RPMI8226 (cell line): ENCODE results near the gene GTF2H1.

ENCODE experiments used
- DNase-seq: peaks from one replicate; pipeline ENCODE4 v3.0.0-alpha.2; 2015

Gene GTF2H1

GRCh38 chr11:18321969-18322711 is at the start of gene GTF2H1, which contains the start of gene HPS5:
Gene GTF2H1 (plus strand): TSS chr11:18322567. CDS start chr11:18333075, 10,508 bp downstream.
Gene HPS5 (minus strand): TSS chr11:18322140. CDS start chr11:18317858, 4,282 bp downstream.
- peak; percentile 96 for DNase-seq

DNA sequence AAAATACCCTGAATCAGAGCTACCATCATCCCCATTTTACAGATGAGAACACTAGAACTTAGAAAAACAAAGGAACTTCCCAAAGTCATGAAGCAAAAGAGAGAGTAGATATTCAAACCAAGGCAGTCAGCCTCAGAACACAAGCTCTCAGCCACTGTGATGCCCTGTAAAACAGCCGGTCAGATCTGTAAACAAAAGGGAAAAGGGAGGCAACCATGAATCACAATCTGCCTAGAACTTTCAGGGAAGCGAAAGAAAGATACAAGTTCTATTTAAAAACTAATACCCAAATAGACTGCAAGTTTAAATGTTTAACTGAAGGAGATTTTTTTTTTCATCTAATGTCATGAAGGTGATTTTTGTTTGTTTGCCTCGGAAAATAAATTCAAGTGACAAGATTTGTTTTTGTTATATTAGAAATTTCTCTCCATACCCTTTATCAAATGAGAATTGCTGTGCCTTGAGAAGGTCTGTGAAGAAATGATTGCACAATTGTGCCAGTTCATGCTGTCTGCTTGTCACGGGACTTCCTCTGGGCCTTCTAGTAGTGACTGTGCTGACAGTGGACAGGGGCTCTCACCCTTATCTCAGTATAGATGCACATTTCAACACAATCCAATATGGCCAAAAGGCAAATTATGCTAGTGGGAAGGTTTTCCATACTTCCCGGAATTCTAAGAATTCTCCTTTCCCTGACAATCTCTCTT is 44.6 kb upstream of the GTF2H1 start:
- DNase-seq, result no peak

DNA sequence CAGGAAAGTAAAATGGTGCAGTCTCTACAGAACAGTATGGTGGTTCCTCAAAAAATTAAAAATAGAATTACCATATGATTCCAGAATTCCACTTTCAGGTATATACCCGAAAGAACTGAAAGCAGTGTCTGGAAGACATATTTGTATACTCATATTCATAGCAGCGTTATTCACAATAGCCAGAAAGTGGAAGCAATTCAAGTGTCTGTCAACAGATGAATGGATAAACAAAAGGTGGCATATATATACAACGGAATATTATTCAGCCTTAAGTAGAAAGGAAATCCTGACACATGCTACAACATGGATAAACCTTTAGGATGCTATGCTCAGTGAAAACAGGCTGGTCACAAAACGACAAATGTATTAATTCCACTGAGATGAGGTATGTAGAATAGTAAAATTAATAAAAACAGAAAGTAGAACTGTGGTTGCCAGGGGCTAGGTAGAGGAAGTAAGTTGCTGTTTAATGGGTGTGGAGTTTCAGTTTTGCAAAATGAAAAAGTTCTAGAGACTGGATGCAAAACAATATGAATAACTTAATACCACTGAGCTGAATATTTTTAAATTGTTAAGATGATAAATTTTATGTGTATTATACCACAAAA is 41.8 kb upstream of the GTF2H1 start:
- no peak for DNase-seq

DNA sequence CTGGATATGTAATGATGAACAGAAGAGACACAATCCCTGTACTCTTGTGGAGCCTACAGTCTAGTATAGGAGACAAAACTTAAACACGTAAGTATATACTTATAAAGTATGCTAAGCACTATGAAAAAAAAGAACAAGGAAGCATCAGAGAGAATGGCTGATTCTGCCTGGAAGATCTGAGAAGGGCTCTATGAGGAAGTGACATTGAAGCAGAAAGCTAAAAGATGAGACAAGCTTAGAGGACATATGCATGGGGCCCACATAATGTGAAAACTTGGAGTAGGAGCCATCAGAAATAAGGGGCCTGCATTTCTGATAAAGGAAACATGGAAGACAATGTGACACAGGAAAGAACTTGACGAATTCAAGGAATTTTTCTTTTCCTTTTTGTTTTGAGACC is 39.7 kb upstream of the GTF2H1 start:
- no peak for DNase-seq

GRCh38 chr11:18285841-18286240 is 36.5 kb upstream of the GTF2H1 start:
- no peak for DNase-seq

DNA sequence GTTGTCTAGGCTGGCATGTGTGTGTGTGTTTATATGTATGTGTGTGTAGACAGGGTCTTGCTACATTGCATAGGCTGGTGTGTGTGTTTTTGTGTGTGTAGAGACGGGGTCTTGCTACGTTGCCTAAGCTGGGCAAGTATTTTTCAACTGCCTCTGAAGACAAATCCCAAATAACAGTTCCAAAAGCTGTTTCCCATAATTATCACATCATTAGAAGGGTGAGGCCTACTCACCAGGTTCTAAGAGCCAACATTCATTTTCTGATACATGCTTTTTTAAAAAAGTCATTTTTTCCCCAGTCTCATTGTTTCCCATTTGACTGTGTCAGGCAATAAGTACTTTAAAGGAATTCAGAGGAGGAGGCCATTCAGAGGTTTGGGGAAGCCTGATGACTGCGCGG is 33.5 kb upstream of the GTF2H1 start:
- DNase-seq, result no peak

DNA sequence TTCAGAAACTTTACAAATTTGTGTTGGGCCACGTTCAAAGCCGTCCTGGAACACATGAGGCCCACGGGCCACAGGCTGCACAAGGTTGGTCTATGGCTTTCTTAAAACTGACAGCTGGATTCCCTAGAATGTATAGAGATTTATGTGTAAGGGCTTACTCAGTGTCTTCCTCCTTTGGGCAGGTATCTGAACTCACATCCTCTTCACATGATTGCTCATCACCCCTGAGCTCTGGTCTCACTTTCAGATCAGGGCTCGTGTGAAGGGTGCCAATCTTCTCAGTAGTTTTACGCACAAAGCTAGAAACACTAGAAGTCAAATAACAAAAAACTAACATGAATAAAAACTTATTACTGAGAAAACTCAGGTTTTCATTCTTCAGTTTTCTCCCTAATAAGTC is 27.5 kb upstream of the GTF2H1 start:
- no peak for DNase-seq

- DNase-seq, result no peak
These were observed 27.1 kb upstream of the GTF2H1 start for GRCh38 chr11:18295316-18295715.

- DNase-seq, result no peak
These were observed 22.6 kb upstream of the GTF2H1 start for GRCh38 chr11:18299721-18300120.

DNA sequence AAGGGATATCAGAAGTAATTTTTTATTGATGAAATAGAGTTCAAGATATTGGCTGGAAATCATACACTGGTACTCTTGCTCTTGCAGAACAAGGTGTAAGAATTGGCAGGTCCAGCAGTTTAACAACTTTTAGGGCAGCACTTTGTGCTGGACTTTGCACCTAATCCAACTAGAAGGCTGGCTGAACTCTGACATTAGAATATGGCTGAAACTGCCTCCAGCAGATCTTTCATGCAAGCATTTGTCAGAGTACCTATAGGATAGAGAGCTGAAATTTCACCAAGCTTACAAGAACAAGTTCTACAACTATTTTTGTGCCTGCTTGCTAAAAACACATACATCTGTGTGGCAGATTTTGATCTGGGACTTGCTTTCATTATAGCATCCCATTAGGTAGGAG is 17.6 kb upstream of the GTF2H1 start:
- DNase-seq, result no peak

- DNase-seq, result no peak
These were observed 14.8 kb upstream of the GTF2H1 start for GRCh38 chr11:18307461-18308139.

DNA sequence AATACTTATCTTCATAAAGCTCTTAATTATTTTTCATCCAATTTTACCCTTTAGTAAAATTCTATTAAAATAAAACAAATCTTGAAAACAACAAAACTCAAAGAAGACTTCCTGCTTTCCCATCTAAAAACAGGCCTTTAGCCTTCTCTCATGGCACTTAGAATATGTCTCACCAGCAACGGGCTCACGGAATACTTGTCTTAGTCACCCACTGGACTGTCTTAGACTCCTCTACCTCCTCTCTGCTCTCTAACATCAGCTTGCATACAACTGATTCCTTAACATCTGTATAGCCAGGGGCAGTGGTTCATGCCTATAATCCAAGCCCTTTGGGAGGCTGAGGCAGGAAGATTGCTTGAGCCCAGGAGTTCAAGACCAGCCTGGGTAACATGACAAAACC is 14.1 kb upstream of the GTF2H1 start:
- no peak for DNase-seq

DNA sequence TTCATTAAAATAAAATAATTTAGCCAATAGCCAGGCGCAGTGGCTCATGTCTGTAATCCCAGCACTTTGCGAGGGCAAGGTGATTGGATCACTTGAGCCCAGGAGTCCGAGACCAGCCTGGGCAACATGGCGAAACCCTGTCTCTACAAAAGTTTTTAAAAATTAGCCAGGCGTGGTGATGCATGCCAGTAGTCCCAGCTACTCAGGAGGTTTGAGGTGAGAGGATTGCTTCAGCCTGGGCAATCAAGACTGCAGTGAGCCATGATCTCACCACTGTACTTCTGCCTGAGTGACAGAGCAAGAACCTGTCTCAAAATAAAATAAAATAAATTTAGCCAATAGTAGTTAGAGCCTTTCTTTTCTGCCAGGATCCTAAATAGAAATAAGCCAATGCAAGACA is 12.7 kb upstream of the GTF2H1 start:
- DNase-seq, result no peak

DNA sequence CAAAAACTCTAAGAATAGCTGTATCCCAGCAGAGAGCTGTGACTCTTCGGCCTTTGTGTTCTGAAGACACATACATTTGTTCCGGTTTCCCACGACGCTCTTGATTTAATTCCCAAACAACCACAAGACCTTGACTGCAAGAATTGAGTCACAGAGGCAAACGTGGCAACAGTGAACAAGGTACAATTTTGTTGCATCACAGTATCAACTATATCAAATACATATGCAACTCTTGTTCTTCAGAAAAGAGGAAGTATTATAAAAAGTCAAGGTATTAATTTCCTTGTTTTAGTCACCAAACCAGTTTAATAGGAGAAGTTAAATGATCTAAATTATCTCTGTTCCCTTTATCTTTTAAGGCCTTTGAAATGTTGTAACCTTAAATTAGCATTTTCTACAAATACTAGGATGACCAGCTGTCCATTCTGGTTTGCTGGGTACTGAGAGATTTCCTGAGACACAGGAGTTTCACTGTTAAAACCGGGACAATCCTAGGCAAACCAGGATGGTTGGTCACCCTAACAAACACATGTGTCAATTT is 11.5 kb upstream of the GTF2H1 start:
- no peak for DNase-seq

DNA sequence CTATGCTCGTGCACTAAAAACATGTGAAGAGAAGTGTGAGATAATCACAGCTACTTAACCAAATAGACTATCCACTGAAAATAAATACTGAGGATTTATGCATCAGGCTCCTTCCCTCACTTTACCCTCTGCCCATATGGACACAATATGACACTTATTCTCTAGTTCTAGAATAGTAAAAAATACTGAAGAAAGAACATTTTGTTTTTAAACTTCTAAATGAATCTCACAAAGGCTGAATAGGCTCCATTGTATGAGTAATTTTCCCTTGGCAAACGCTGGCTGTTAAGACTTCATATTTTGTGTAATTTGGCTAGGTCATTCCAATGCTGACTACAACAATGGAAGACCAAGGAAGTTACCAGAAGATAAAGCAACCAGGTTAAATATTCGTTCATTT is 10.4 kb upstream of the GTF2H1 start:
- DNase-seq, result no peak

GRCh38 chr11:18312663-18313420 is 9.5 kb upstream of the GTF2H1 start:
- DNase-seq, result no peak

DNA sequence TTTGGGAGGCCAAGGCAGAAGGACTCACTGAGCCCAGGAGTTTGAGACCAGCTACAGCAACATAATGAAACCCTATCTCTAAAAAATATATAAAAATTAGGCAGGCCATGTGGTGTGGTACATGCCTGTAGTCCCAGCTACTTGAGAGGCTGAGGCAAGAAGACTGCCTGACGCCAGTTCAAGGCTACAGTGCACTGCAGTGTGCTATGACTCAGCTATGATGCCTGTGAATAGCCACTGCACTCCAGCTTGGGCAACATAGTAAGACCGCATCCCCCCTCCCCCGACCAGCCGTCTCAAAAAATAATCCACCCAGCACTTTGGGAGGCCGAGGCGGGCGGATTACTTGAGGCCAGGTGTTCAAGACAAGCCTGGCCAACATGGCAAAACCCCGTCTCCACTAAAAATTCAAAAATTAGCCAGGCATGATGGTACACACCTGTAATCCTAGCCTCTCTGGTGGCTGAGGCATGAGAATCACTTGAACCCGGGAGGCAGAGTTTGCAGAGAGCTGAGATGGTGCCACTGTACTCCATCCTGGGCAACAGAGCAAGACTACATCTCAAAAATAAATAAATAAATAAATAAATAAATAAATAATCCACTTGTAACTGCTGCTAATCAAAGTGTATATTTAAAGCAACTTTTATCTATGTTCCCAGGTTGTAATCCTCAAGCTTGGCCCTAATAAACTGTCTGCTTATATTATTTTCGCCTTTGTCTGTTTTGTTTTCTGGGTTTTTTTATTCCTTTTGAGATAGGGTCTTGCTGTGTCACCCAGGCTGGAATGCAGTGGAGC is 8.2 kb upstream of the GTF2H1 start:
- DNase-seq, result no peak

- no peak for DNase-seq
These were observed 7.4 kb upstream of the GTF2H1 start for GRCh38 chr11:18314784-18315523.

DNA sequence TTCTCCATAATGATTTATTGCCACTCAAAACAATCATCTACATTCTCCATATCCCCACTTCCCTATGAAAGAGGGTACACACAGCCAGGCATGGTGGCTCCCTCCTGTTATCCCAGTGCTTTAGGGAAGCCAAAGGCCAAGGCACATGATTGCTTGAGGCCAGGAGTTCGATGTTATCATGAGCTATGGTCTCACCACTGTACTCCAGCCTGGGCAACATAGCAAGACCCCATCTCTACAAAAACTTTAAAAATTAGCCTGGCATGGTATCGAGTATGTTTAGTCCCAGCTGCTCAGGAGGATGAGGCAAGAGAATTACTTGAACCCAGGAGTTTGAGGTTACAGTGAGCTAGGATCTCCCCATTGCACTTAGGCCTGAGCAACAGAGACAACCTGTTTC is 6.5 kb upstream of the GTF2H1 start:
- no peak for DNase-seq

DNA sequence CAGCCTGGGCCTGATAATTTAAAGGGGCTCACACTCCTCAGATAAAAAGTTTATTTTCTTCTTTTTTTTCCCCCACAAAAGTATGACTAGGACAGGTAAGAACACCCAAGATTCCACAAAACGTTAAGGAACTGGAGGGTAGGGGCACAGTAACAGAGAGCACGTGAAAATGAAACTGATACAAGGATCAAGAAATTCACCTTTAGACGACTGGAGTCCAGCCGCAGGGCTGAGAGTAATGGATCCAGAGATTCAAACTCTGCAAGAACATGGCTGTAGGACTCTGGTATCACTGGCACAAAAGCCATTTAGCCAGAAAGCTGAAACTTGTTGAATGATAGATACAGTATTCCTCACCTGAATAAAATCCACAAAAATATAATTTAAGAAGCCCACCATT is 4.8 kb upstream of the GTF2H1 start:
- no peak for DNase-seq

GRCh38 chr11:18319914-18320313 is 2.5 kb upstream of the GTF2H1 start:
- no peak for DNase-seq
